BJ (cell line): Measurements from ENCODE around the gene ITGA2B. TPM values are rescaled to one million over a fixed set of nuclear protein-coding genes. Genes with fewer than 3 reads are reported as not detected.

Experiments
- CTCF ChIA-PET: fragments of 350-600 bp; formaldehyde crosslinking; extraction: SDS; loops from one replicate; lab custom pipeline; 2021; ENCODE audit warnings: antibody characterized with exemption, inconsistent platforms; lab: Yijun Ruan, JAX
- POLR2A ChIA-PET: fragments of 300-600 bp; sonication (Branson Sonifier 250); formaldehyde crosslinking; extraction: SDS; loops from one replicate; lab custom pipeline; 2021; ENCODE audit warnings: antibody characterized with exemption; lab: Charles Lee
- DNase-seq: peaks from one replicate; pipeline ENCODE4 v3.0.0-alpha.2; 2011; ENCODE audit warnings: low read depth
- H3K27me3 ChIP-seq: 2 replicates; pipeline ENCODE4 v1.6.0; 2011; ENCODE audit warnings: low read length; ENCODE audit not compliant: control insufficient read depth, insufficient read depth
- H3K36me3 ChIP-seq: 2 replicates; pipeline ENCODE4 v1.5.1; 2011; ENCODE audit warnings: low read length; ENCODE audit not compliant: control insufficient read depth, insufficient read depth
- H3K4me3 ChIP-seq: 2 replicates; pipeline ENCODE4 v1.5.1; 2011; ENCODE audit warnings: low read depth, mild to moderate bottlenecking, control low read depth, low read length
- polyA plus RNA-seq: library from polyadenylated mRNA; depleted of rRNA; stranded (reverse); fragments of >200 nt; gene quantifications from 2 replicates; pipeline ENCODE4 v1.2.3, GENCODE V29; 2011
- TF ChIP-seq, protein P1 (sequence below): IDR thresholded peaks from 2 replicates; pipeline ENCODE4 v1.5.1; 2011; ENCODE audit warnings: low read depth, mild to moderate bottlenecking, control low read depth, inconsistent platforms, low read length, moderate library complexity; ENCODE audit not compliant: insufficient read depth

Gene ITGA2B
- polyA plus RNA-seq, 1 experiment = 0.11 TPM

GRCh38 chr17:44409309-44410028 lies 20.0 kb upstream of the ITGA2B start:
- H3K27me3 ChIP-seq = no peaks in the 10 kb centered on the region
- TF ChIP-seq, protein P1, sequence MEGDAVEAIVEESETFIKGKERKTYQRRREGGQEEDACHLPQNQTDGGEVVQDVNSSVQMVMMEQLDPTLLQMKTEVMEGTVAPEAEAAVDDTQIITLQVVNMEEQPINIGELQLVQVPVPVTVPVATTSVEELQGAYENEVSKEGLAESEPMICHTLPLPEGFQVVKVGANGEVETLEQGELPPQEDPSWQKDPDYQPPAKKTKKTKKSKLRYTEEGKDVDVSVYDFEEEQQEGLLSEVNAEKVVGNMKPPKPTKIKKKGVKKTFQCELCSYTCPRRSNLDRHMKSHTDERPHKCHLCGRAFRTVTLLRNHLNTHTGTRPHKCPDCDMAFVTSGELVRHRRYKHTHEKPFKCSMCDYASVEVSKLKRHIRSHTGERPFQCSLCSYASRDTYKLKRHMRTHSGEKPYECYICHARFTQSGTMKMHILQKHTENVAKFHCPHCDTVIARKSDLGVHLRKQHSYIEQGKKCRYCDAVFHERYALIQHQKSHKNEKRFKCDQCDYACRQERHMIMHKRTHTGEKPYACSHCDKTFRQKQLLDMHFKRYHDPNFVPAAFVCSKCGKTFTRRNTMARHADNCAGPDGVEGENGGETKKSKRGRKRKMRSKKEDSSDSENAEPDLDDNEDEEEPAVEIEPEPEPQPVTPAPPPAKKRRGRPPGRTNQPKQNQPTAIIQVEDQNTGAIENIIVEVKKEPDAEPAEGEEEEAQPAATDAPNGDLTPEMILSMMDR = no peak
- H3K4me3 ChIP-seq = no peak overlapping the region
- no peaks in the 10 kb centered on the region for H3K36me3 ChIP-seq
- CTCF ChIA-PET = interaction anchor here (1.5 to 1.8 kb wide), 2 partner anchors 10 to 114 kb away, joined by 4 to 10 read pairs; no protein-coding TSS in a partner anchor
- DNase-seq = no peak
- POLR2A ChIA-PET = no interaction called here

- no peak for DNase-seq
- CTCF ChIA-PET = interaction anchor here (1.5 to 1.8 kb wide), 2 partner anchors 9 to 115 kb away, joined by 4 to 10 read pairs; no protein-coding TSS in a partner anchor
- no peak overlapping the region for H3K4me3 ChIP-seq
- no peaks in the 10 kb centered on the region for H3K27me3 ChIP-seq
- TF ChIP-seq, protein P1 = no peak
- H3K36me3 ChIP-seq = no peaks in the 10 kb centered on the region
- POLR2A ChIA-PET = no interaction called here
These were observed 19.3 kb upstream of the ITGA2B start for GRCh38 chr17:44408786-44409185.

- Histone ChIP-seq H3K27me3 (no peaks in the 10 kb centered on the region), H3K4me3 (no peak overlapping the region), H3K36me3 (peaks cover 17% of the 10 kb centered on the region)
- no peak for DNase-seq
- POLR2A ChIA-PET = no interaction called here
- TF ChIP-seq, protein P1 = no peak
- CTCF ChIA-PET = interaction anchor here (0.7 to 1.2 kb wide), 3 partner anchors 12 to 46 kb away, joined by 3 to 4 read pairs (median 3); no protein-coding TSS in a partner anchor
These were observed 13.2 kb upstream of the ITGA2B start for GRCh38 chr17:44402564-44403172.

- CTCF ChIA-PET = interaction anchor here (0.7 to 4.9 kb wide), 9 partner anchors 9 to 394 kb away, joined by 3 to 59 read pairs (median 3); no protein-coding TSS in a partner anchor
- Histone ChIP-seq H3K4me3 (no peak overlapping the region), H3K27me3 (no peaks in the 10 kb centered on the region), H3K36me3 (peaks cover 22% of the 10 kb centered on the region)
- TF ChIP-seq, protein P1 = peak; percentile 59
- POLR2A ChIA-PET = no interaction called here
- DNase-seq = no peak
These were observed 10.9 kb upstream of the ITGA2B start for GRCh38 chr17:44400226-44400847.
